ENCODE results near the gene TMEM175.
"Not testable (repeated sequence)": the region's sequence is repeated elsewhere in the genome, so short reads cannot be mapped to it uniquely, and the experiment has no call there.

The TMEM175 gene

DNA sequence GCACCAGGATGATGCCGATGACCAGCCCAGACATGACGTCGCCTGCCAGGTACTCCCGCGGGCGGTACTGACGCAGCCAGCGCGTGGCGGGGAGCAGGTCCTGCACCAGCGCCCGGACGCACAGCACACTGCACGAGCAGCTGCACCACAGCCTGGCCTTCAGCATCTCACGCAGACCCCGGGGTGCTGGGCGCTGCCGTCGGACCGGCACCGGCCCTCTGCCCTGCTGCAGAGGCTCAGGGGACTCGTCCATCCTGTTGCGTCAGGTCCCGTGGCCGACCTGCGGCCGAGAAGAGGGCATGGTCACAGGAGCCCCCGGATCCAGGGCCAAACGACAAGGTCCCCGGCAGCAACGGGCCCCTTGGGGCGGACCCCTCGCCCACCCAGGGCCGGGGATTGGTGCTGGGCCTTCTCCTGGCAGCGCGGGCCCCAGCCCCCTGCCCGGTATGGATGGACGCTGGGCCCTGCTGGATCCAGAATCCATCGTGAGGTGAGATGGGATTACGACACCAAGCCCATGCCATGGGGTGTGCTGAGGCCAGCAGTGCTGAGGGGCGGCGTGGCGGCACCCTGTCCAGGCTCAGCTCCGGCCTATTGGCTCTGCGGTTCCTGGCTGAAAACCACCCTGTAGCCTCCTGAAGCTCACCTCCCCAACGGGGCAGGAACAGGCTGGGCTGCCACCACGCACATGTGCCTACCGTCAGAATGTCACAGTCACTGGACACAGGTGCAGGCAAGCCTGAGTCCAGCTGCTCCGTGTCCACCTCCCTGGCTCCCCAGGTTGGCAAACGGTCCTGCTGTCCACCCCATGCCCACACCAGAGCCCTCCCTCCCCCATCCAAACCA, 59.4 kb downstream of the TMEM175 start:
- Histone ChIP-seq H3K9me3 (ENCODE audit: insufficient read depth, low read depth, low read length) (no peaks in the 10 kb centered on the region), H3K27ac (ENCODE audit: low read depth, low read length) (no peak overlapping the region), H3K9ac (ENCODE audit: low read depth, low read length) (no peak overlapping the region), H3K27me3 (ENCODE audit: insufficient read depth, low read length) (peaks cover 24% of the 10 kb centered on the region), H3K4me3 (ENCODE audit: low read length) (no peak overlapping the region), H3K36me3 (ENCODE audit: insufficient read depth, low read length) (no peaks in the 10 kb centered on the region), H3K4me1 (ENCODE audit: insufficient read depth, low read length) (no peaks in the 10 kb centered on the region)
- WGBS = 95% methylated on average over 50 of the region's 50 CpGs

DNA sequence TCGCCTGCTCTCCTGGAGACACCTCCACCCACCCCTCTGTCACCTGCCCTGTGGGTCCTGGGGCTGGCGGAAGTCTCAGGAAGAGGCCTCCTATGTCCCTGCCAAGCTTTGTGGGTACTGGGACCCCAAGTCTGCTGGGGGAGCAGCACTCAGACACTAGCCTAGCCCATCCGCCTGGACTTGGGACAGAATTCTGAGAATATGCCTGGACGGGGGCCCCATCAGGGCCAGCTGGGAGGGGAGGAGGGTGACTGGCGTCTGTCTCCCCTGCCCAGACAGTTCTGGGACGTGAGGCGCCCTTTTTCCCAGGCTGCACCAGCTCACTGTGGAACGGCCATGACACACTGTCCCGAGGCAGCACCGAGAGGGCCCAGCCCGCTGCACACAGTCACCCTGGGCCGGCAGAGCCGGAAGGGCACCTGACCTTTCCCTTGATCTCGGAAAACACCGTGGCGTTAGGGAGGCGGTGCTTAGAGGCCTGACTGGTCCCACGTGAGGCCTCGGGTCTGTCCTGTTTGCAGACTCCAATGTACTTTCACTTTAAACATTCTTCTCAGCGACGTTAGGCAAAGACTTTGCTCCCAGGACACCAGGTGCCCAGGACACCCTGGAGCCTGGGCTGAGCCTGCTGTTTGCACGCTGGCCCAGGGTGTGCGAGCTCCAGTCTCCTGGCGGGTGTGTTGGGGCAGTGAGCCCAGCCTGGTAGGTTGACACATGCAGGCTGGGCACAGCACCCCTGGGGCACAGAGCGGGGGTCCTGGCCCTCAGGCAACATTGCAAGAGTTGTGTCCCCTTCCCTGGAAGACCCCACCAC, 60.2 kb downstream of the TMEM175 start:
- no peaks in the 10 kb centered on the region for H3K36me3 ChIP-seq (ENCODE audit: insufficient read depth, low read length)
- H3K4me1 ChIP-seq (ENCODE audit: insufficient read depth, low read length) = no peaks in the 10 kb centered on the region

DNA sequence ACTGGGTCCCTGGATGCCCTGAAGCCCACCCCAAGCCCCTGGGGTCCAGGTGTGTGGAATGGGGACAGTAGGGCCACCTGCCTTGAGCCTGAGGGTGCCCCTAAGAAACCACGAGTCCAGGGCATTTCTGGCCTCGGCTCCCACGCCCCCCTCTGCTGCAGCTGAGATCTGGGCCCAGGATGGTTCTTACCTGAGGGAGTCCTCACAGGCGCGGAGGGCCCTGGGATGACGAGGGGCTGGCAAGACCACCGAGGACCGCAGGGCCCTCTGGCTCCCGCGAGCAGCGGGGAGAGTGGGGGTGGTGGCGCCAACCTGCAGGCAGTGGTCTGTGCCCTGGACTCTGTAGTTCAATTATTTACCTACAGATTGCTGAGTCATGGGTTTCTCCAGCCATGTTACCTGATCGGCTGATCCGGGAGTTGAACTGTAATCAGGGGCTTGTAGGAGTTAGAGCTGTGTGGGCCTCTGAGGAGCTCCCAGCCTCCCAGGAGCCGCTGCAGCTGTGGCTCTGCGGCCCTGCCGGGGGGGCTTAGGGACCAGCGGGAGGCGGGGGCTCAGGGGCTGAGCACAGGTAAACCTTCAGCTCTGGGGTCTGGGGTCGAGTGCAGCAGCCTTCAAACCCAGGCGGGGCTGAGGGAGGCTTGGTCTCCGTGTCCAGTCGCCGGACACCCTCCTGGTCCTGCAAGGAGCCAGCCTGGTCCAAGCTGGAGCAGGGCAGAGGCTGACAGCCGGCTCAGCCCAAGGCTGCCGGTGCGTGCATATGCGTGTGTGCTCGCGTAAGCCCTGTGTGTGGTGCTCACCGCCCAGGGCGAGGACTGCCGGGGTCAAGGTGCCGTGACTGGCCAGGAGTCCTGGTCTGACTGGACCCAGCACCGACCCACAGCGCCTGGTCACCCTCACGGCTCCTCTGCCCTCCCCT, 61.1 kb downstream of the TMEM175 start, which contains the start of gene SLC26A1:
Gene SLC26A1 (minus strand): TSS at position 294 of the 919 bp plus-strand sequence. CDS start 1,701 bp downstream, outside the sequence.
- Histone ChIP-seq H3K4me3 (ENCODE audit: low read length) (no peak within 1 kb of the TSS), H3K9me3 (ENCODE audit: insufficient read depth, low read depth, low read length) (no peaks in the 10 kb centered on the region), H3K9ac (ENCODE audit: low read depth, low read length) (no peak within 1 kb of the TSS; the same call in 1 of the 2 replicates), H3K4me1 (ENCODE audit: insufficient read depth, low read length) (no peaks in the 10 kb centered on the region), H3K27me3 (ENCODE audit: insufficient read depth, low read length) (peaks cover 31% of the 10 kb centered on the region), H3K36me3 (ENCODE audit: insufficient read depth, low read length) (no peaks in the 10 kb centered on the region), H3K27ac (ENCODE audit: low read depth, low read length) (no peak within 1 kb of the TSS)
- WGBS = 86% methylated on average over 37 of the region's 37 CpGs

More for the DNA sequence above, 60.2 kb downstream of the TMEM175 start:
- no peak overlapping the region for H3K27ac ChIP-seq (ENCODE audit: low read depth, low read length)
- 88% methylated on average over 25 of the region's 25 CpGs for WGBS
- H3K9ac ChIP-seq (ENCODE audit: low read depth, low read length) = no peak overlapping the region
- no peaks in the 10 kb centered on the region for H3K9me3 ChIP-seq (ENCODE audit: insufficient read depth, low read depth, low read length)
- peaks cover 24% of the 10 kb centered on the region for H3K27me3 ChIP-seq (ENCODE audit: insufficient read depth, low read length)
- no peak overlapping the region for H3K4me3 ChIP-seq (ENCODE audit: low read length)

DNA sequence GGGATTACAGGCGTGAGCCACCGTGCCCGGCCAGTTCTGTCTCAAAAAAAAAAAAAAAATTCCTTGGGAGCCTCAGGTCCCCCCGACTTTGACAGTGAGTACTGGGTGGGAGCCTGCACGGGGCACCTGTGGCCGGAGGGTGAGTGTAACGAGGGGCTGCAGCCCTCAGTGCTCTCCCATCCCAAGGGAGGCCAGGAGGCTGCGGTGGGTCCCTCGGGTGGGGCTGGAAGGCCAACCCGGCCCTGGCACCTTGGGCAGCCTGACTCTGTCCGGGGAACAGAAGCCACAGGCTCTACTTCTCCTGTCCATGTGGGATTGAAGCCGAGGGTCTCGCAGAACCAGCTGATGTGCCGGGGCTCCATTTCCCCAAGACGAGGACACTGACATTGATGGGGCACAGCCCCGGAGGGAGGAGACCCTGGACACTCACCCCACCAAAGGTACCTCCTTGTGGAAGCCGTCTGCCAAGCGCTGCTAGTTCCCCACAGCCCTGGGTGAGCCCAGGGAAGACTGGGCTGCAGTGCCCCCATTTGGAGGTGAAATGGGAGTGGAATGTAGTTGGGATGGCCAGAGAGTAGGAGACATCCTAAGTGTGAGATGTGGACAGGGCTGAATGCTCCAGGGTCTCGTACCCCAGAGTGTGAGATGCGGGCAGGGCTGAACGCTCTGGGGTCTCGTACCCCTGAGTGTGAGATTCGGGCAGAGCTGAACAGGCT, 63.2 kb downstream of the TMEM175 start:
- Histone ChIP-seq H3K36me3 (ENCODE audit: insufficient read depth, low read length) (no peaks in the 10 kb centered on the region), H3K27ac (ENCODE audit: low read depth, low read length) (no peak overlapping the region), H3K9ac (ENCODE audit: low read depth, low read length) (no peak overlapping the region), H3K4me3 (ENCODE audit: low read length) (no peak overlapping the region), H3K9me3 (ENCODE audit: insufficient read depth, low read depth, low read length) (no peaks in the 10 kb centered on the region), H3K4me1 (ENCODE audit: insufficient read depth, low read length) (no peaks in the 10 kb centered on the region), H3K27me3 (ENCODE audit: insufficient read depth, low read length) (peaks cover 51% of the 10 kb centered on the region)
- WGBS = 91% methylated on average over 23 of the region's 23 CpGs

DNA sequence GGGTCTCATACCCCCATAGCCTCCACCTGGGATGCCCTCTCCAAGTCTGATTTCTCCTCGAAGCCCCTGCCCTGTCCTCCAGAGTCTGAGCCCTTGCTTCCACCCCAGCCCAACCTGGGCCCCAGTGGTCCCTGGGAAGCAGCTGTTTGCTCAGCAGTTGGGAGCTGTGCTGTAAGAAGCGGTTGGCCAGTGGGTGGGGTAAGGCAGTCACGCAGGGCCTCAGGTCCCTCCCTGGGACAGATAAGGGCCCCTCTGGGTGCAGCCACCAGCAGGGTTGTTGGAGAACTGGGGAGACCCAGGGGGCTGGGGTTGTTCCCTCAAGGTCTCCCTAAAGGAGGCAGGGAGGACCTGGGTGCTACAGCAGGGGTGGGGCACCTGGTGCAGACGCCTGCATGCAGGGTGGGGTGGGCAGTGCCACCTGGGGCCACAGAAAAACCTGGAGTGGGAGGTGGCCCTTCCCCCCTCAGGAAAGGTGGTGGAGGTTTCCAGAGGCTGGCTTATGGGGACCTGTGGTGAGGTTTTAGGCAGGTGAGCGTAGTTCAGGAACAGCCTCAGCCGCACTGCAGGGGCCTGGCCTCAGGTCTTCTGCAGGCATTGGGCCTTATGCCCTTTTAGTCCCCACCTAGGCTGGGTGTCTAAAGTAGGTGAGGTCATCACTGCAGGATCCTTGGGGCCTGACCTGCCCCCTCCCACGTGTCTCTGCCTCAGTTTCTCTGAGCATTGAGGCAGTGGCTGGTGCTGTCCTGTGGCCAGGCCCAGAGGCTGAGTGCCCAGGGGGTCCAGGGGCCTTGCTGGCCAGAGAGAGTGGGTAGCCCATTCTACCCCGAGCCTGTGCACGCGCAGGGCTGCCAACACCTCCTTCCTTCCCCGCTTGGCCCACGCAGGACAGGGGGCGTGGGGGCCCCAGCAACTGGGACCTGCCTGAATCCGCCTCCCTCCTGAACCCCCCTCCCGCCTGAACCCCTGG, 64.1 kb downstream of the TMEM175 start:
- WGBS = 78% methylated on average over 15 of the region's 15 CpGs
- peaks cover 60% of the 10 kb centered on the region for H3K27me3 ChIP-seq (ENCODE audit: insufficient read depth, low read length)
- H3K27ac ChIP-seq (ENCODE audit: low read depth, low read length) = no peak overlapping the region
- no peak overlapping the region for H3K4me3 ChIP-seq (ENCODE audit: low read length)
- H3K36me3 ChIP-seq (ENCODE audit: insufficient read depth, low read length) = no peaks in the 10 kb centered on the region
- no peaks in the 10 kb centered on the region for H3K9me3 ChIP-seq (ENCODE audit: insufficient read depth, low read depth, low read length)
- no peak overlapping the region for H3K9ac ChIP-seq (ENCODE audit: low read depth, low read length)
- H3K4me1 ChIP-seq (ENCODE audit: insufficient read depth, low read length) = no peaks in the 10 kb centered on the region

DNA sequence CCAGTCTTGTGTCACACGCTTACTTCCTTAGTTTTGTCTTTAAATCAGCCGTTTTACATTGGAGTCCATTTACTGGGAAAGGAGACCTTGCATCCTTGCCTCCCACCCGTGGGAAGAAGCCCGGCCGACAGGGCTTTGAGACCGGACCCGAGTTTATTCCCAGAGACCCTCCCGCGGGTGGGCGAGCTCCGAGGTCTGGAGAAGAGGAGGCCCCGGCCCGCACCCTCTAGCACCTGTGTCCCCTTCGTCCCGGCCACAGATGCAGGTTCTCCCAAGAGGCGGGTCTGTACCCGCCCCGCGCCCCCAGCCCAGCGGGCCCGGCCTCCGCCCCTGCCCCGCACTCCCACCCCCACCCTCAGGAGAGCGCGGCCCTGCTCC, 64.7 kb downstream of the TMEM175 start:
- no peaks in the 10 kb centered on the region for H3K4me1 ChIP-seq (ENCODE audit: insufficient read depth, low read length)
- H3K9me3 ChIP-seq (ENCODE audit: insufficient read depth, low read depth, low read length) = no peaks in the 10 kb centered on the region
- peaks cover 67% of the 10 kb centered on the region for H3K27me3 ChIP-seq (ENCODE audit: insufficient read depth, low read length)
- WGBS = 28% methylated on average over 21 of the region's 25 CpGs
- no peak overlapping the region for H3K9ac ChIP-seq (ENCODE audit: low read depth, low read length)
- H3K27ac ChIP-seq (ENCODE audit: low read depth, low read length) = no peak overlapping the region
- H3K4me3 ChIP-seq (ENCODE audit: low read length) = no peak overlapping the region
- no peaks in the 10 kb centered on the region for H3K36me3 ChIP-seq (ENCODE audit: insufficient read depth, low read length)

DNA sequence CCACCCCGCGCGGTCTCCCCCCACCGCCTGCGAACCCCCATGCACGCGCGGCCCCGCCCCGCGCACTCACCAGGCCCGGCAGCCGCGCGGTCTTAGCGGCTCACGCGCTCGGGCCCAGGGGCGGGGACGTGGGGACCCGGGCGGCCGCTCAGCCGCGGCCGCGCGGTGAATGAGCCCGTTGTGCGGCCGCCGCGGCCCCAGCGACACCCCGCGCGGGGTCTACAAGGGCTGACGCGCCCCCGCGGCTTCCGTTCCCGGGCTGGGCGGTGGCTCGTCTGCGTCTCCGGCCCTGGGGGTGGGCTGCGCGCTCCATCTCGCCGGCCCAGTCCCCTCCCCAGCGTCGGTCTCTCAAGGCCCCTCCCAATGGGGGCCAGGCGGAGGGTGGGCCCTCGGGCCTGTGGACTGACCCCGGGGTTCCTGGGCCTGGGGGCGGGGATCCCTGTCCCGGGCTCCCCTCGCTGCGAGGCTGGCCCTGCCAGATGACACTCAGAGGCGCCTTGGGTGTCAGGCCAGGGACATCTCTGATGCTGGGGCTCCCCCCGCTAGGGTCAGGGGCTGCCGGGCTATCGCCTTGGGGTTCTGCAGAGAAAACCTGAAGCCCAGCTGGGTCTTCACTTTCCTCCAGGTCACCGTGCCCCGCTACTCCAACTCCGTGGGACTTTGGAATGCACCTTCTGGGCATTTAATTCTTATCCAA, 65.3 kb downstream of the TMEM175 start:
- Histone ChIP-seq H3K9ac (ENCODE audit: low read depth, low read length) (no peak overlapping the region), H3K4me3 (ENCODE audit: low read length) (peak overlapping the region; percentile 48), H3K9me3 (ENCODE audit: insufficient read depth, low read depth, low read length) (no peaks in the 10 kb centered on the region), H3K4me1 (ENCODE audit: insufficient read depth, low read length) (no peaks in the 10 kb centered on the region), H3K27ac (ENCODE audit: low read depth, low read length) (no peak overlapping the region), H3K36me3 (ENCODE audit: insufficient read depth, low read length) (no peaks in the 10 kb centered on the region), H3K27me3 (ENCODE audit: insufficient read depth, low read length) (peaks cover 72% of the 10 kb centered on the region)
- 7% methylated on average over 67 of the region's 68 CpGs for WGBS

DNA sequence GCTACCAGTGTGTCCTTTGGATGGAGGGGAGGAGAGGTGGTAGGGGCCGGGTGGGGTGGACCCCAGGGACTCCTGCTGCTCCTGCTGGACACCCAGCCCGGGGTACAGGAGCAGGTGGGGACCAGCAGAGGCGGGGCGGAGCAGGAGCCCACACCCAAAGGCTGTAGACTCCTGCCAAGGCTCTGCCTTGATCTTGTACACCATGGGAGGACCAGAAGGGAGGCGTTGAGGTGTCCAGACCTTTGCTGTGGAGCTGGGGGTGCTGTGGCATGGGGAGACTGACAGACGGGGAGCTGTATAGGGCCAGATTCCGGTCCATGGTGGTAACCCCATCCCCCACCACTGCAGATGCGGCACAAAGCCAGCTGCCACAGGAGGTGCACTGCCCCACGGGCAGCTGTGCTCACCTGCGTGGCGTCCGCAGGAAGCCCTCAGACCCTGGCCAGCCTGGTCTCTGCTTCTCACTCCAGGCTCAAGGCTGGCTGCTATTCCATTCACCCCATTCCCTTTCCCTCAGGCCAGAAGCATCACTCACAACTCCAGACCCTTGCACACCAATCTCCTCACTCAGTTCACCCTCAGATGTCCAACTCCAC, 65.9 kb downstream of the TMEM175 start:
- no peaks in the 10 kb centered on the region for H3K9me3 ChIP-seq (ENCODE audit: insufficient read depth, low read depth, low read length)
- H3K36me3 ChIP-seq (ENCODE audit: insufficient read depth, low read length) = no peaks in the 10 kb centered on the region
- 77% methylated on average over 12 of the region's 12 CpGs for WGBS
- no peak overlapping the region for H3K27ac ChIP-seq (ENCODE audit: low read depth, low read length)
- no peak overlapping the region for H3K9ac ChIP-seq (ENCODE audit: low read depth, low read length)
- H3K4me1 ChIP-seq (ENCODE audit: insufficient read depth, low read length) = no peaks in the 10 kb centered on the region
- H3K4me3 ChIP-seq (ENCODE audit: low read length) = no peak overlapping the region
- peaks cover 79% of the 10 kb centered on the region for H3K27me3 ChIP-seq (ENCODE audit: insufficient read depth, low read length)

DNA sequence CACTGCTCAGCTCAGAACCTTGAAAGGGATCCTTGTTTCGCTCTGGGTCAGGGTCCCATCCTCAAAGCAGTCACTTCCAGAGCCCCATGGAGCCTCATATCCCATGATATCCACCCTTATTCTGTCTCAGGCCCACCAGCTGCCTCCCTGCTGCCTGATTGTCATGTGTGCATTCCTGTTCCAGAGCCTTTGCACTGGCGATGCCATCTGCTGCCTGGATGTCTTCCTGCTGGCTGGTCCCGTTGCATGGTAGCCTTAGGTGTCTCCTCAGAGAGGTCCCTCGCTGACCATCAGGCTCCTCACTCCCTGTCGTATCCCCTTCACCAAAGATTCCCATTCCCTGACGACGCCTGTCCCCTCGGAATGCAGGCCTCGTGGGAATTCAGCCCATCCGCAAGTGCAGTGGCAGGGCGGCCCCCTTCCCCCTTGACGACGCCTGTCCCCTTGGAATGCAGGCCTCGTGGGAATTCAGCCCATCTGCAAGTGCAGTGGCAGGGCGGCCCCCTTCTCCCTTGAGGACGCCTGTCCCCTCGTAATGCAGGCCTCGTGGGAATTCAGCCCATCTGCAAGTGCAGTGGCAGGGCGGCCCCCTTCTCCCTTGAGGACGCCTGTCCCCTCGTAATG, 67.1 kb downstream of the TMEM175 start:
- not testable (repeated sequence) for H3K4me1 ChIP-seq (ENCODE audit: insufficient read depth, low read length); H3K9me3 ChIP-seq (ENCODE audit: insufficient read depth, low read depth, low read length); H3K27ac ChIP-seq (ENCODE audit: low read depth, low read length); H3K4me3 ChIP-seq (ENCODE audit: low read length); H3K36me3 ChIP-seq (ENCODE audit: insufficient read depth, low read length); H3K9ac ChIP-seq (ENCODE audit: low read depth, low read length)
- H3K27me3 ChIP-seq (ENCODE audit: insufficient read depth, low read length) = peaks cover 90% of the 10 kb centered on the region
- 71% methylated on average over 14 of the region's 21 CpGs for WGBS
